ENCODE data around the gene PIP5KL1.

PIP5KL1 gene

GRCh38 chr9:127907867-127908659, 22.5 kb downstream of the PIP5KL1 start:
- H3K4me1 ChIP-seq (ENCODE audit: low read length): peaks cover 21% of the 10 kb centered on the region

GRCh38 chr9:127905788-127906191, 24.8 kb downstream of the PIP5KL1 start:
- no peaks in the 10 kb centered on the region for H3K9me2 ChIP-seq (replicated peaks; ENCODE audit: insufficient read depth, low read length)
- no peak overlapping the region for H3K9ac ChIP-seq (ENCODE audit: low read length)
- 0 out of 2 replicates have a peak, but pooled peaks cover under 1% of the 10 kb centered on the region for H3F3A ChIP-seq (ENCODE audit: insufficient read depth, low read length)
- H3K36me3 ChIP-seq (replicated peaks; ENCODE audit: insufficient read depth, low read length): peaks cover 12% of the 10 kb centered on the region; the same call in 1 of the 2 replicates
- H3K4me1 ChIP-seq (ENCODE audit: low read length): peaks cover 3% of the 10 kb centered on the region
- no peak overlapping the region for H3K4me3 ChIP-seq (ENCODE audit: low read length)
- DNase-seq: no peak
- TF ChIP-seq EZH2 (optimal IDR thresholded peaks at IDR 0.05; ENCODE audit: low read depth, low read length) (no peak), EZH2phosphoT487 (IDR thresholded peaks at IDR 0.05; ENCODE audit: low read length) (no peak)
- TF ChIP-seq, protein P1, sequence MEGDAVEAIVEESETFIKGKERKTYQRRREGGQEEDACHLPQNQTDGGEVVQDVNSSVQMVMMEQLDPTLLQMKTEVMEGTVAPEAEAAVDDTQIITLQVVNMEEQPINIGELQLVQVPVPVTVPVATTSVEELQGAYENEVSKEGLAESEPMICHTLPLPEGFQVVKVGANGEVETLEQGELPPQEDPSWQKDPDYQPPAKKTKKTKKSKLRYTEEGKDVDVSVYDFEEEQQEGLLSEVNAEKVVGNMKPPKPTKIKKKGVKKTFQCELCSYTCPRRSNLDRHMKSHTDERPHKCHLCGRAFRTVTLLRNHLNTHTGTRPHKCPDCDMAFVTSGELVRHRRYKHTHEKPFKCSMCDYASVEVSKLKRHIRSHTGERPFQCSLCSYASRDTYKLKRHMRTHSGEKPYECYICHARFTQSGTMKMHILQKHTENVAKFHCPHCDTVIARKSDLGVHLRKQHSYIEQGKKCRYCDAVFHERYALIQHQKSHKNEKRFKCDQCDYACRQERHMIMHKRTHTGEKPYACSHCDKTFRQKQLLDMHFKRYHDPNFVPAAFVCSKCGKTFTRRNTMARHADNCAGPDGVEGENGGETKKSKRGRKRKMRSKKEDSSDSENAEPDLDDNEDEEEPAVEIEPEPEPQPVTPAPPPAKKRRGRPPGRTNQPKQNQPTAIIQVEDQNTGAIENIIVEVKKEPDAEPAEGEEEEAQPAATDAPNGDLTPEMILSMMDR (IDR thresholded peaks at IDR 0.05; ENCODE audit: low read length): no peak
- H3K4me2 ChIP-seq (ENCODE audit: low read depth, low read length): no peak overlapping the region
- peaks cover 20% of the 10 kb centered on the region for H3K79me2 ChIP-seq (ENCODE audit: low read length)
- H3K27ac ChIP-seq (ENCODE audit: low read length): no peak overlapping the region
- no peaks in the 10 kb centered on the region for H3K27me3 ChIP-seq (replicated peaks; ENCODE audit: insufficient read depth, low read length)
- H4K20me1 ChIP-seq (ENCODE audit: insufficient read depth, low read length): no peaks in the 10 kb centered on the region
- no peaks in the 10 kb centered on the region for H3K9me3 ChIP-seq (replicated peaks; ENCODE audit: insufficient read depth, low read length)
- H2AFZ ChIP-seq (ENCODE audit: low read length): no peak overlapping the region

More at GRCh38 chr9:127907867-127908659, 22.5 kb downstream of the PIP5KL1 start:
- Histone ChIP-seq H4K20me1 (ENCODE audit: insufficient read depth, low read length) (no peaks in the 10 kb centered on the region), H3K9me3 (replicated peaks; ENCODE audit: insufficient read depth, low read length) (no peaks in the 10 kb centered on the region), H3K79me2 (ENCODE audit: low read length) (peaks cover 38% of the 10 kb centered on the region), H3K36me3 (replicated peaks; ENCODE audit: insufficient read depth, low read length) (peaks cover 15% of the 10 kb centered on the region; the same call in 1 of the 2 replicates), H3F3A (ENCODE audit: insufficient read depth, low read length) (peaks cover 12% of the 10 kb centered on the region; the same call in 1 of the 2 replicates), H3K4me2 (ENCODE audit: low read depth, low read length) (no peak overlapping the region), H3K9ac (ENCODE audit: low read length) (no peak overlapping the region), H3K9me2 (replicated peaks; ENCODE audit: insufficient read depth, low read length) (no peaks in the 10 kb centered on the region), H3K27me3 (replicated peaks; ENCODE audit: insufficient read depth, low read length) (no peaks in the 10 kb centered on the region), H2AFZ (ENCODE audit: low read length) (no peak overlapping the region), H3K4me3 (ENCODE audit: low read length) (no peak overlapping the region), H3K27ac (ENCODE audit: low read length) (no peak overlapping the region)
- DNase-seq: no peak
- no peak for TF ChIP-seq EZH2phosphoT487 (IDR thresholded peaks at IDR 0.05; ENCODE audit: low read length)
- TF ChIP-seq, protein P1 (IDR thresholded peaks at IDR 0.05; ENCODE audit: low read length): no peak
- TF ChIP-seq EZH2 (optimal IDR thresholded peaks at IDR 0.05; ENCODE audit: low read depth, low read length): no peak

DNA sequence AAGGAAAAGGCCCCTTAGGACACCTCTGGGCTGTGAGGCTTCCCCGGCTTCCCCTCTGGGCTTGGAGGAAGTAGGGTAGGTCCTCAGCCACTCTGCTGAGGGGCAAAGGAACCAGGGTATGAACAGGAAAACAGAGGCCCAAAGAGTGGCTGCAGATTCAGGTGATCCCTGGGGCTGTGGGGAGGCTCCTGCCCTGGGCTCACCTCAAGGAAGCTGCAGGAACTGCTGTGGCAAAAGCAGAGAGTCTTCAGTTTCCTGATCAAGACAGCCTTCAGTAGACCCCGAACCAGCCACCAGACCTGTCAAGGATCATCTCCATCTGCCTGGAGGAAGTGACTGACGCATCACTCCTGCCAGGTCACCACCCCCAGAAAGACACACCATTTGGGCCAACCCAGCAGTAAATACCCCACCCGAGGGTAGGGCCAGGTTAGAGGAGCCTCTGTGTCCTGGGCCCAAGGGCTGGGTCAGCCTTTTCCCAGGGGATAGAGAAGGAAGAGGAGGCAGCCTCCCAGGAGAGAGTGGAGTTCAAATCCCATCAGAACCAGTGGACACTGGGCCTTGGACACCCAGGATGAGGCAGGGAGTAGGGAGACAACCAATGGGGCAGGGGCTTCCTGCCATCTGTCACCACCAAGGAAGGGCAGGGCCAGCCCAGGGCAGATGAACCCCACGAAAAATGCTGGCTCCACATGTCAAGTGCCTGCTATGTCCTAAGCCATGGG, 25.4 kb downstream of the PIP5KL1 start:
- TF ChIP-seq, protein P1 (IDR thresholded peaks at IDR 0.05; ENCODE audit: low read length): no peak
- TF ChIP-seq EZH2 (optimal IDR thresholded peaks at IDR 0.05; ENCODE audit: low read depth, low read length): no peak
- TF ChIP-seq EZH2phosphoT487 (IDR thresholded peaks at IDR 0.05; ENCODE audit: low read length): no peak
- Histone ChIP-seq H3K4me1 (ENCODE audit: low read length) (no peaks in the 10 kb centered on the region), H3K27ac (ENCODE audit: low read length) (no peak overlapping the region), H2AFZ (ENCODE audit: low read length) (no peak overlapping the region), H3F3A (ENCODE audit: insufficient read depth, low read length) (no peaks in the 10 kb centered on the region), H3K9ac (ENCODE audit: low read length) (no peak overlapping the region), H4K20me1 (ENCODE audit: insufficient read depth, low read length) (no peaks in the 10 kb centered on the region), H3K9me2 (replicated peaks; ENCODE audit: insufficient read depth, low read length) (no peaks in the 10 kb centered on the region), H3K4me3 (ENCODE audit: low read length) (no peak overlapping the region), H3K79me2 (ENCODE audit: low read length) (peaks cover 14% of the 10 kb centered on the region), H3K9me3 (replicated peaks; ENCODE audit: insufficient read depth, low read length) (no peaks in the 10 kb centered on the region), H3K4me2 (ENCODE audit: low read depth, low read length) (no peak overlapping the region), H3K36me3 (replicated peaks; ENCODE audit: insufficient read depth, low read length) (peaks cover 9% of the 10 kb centered on the region; the same call in 1 of the 2 replicates), H3K27me3 (replicated peaks; ENCODE audit: insufficient read depth, low read length) (no peaks in the 10 kb centered on the region)
- no peak for DNase-seq

Data from MM.1S (cell line).